HG03558 (cell line): ENCODE measurements around the gene NRG4.
"Not testable (repeated sequence)": the region's sequence is repeated elsewhere in the genome, so short reads cannot be mapped to it uniquely, and the experiment has no call there.

ENCODE experiments used
- ATAC-seq: cut with Tn5 transposase; IDR thresholded peaks from one replicate; pipeline ENCODE4 v1.9.1; 2021; ENCODE audit warnings: moderate number of reproducible peaks; ENCODE audit not compliant: unreplicated experiment; ENCODE audit errors: extremely low read depth

NRG4 gene

GRCh38 chr15:75929799-75930565 lies 82.2 kb downstream of the NRG4 start:
- ATAC-seq: no peak

DNA sequence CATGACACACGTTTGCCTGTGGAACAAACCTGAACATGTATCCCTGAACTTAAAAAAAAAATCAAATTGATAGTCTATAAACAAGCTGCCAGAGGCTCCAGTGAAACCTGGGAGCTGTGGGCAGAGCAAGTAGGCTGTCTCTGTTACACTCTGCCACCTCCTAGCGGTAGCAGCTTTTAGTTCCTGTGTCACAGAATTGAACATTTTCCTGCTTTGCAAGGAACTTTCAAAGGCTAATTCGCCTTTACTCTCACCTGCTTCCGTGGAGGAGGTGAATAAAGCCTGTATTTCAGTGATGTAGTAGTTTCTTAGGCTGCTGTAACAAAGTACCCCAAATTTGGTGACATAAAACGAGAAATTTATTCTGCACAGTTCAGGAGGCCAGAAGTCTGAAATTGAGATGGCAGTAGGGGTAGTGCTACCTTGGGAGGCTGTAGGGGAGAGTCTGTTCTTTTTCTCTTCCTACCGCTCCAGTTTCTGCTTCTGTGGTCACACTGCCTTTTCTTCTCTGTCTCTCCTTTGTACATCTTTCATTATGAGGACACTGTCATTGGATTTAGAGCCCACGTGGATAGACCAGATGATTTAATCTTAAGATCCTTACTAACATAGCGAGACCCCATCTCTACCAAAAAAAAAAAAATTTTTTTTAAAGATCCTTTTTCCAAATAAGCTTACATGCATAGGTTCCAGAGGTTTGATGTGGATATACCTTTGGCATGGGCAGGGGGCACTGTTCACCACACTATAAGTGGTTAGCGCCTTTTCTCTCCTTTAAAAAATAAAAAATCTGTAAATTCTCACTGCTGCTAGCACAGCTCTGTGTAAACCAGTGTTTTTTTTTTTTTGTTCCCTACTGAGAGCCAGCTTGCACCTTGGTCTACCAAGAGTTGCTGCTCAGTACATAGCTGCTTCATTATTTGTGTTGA lies 83.3 kb downstream of the NRG4 start:
- no peak for ATAC-seq

GRCh38 chr15:75927601-75928000 lies 84.6 kb downstream of the NRG4 start:
- no peak for ATAC-seq

DNA sequence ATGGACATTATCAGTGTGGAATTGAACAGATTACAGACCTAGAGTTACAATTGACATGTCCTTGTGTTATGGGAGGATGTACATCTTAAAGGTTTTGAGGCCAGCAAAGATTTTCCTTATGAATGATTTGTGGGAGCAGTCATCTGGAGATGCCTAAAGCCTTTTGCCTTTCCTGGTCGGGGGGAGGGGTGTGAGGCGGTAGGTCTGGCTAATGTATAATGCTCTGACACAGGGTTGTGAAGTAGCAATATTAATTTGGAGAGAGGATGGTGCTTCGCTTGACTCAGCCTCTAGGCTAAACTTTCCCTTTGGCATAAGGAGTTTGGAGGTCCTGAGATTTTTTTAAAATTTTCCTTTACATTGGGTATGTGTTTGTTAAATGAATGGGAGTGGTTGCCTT lies 85.3 kb downstream of the NRG4 start:
- ATAC-seq: no peak

DNA sequence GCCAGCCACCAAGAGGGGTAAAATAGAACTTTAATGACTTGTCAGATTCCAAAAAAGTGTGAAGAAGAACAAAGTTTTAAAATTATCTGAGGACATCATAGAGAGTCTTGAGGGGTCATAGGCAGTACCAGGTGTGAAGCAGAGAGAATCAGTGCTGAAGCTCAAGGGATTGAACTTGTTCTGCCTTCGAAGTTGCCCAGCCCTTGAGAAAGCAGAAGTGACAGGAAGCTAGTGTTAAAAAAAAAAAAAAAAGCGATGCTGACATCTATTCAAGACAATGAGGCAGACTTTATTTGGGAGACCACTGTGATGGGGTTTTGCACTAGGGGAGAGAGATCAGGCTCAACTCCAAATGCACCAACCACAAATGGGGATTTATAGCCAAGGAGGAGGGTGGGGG lies 86.8 kb downstream of the NRG4 start:
- no peak for ATAC-seq

DNA sequence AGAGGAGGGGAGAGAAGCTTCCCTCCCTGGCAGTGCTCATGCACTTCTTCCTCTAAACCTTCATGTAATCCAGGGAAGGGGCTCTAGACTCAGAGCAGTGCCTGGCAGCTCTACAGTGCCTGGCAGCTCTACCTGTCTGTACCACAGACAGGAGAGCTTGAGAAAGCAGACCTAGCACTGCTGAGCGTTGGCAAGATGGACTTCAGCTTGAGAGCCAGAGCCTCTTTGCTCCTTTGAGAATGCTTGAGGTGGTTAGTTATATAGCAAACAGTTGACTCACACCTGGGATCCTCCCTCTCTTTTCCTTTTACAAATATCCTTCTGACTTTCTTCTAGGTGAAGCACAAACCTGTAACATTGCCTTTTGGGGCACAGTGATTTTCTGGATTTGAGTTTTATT lies 87.6 kb downstream of the NRG4 start:
- no peak for ATAC-seq

- no peak for ATAC-seq
Measured at GRCh38 chr15:75923756-75924155, 88.5 kb downstream of the NRG4 start.

GRCh38 chr15:75921732-75922703 lies 90.2 kb downstream of the NRG4 start:
- ATAC-seq: no peak

DNA sequence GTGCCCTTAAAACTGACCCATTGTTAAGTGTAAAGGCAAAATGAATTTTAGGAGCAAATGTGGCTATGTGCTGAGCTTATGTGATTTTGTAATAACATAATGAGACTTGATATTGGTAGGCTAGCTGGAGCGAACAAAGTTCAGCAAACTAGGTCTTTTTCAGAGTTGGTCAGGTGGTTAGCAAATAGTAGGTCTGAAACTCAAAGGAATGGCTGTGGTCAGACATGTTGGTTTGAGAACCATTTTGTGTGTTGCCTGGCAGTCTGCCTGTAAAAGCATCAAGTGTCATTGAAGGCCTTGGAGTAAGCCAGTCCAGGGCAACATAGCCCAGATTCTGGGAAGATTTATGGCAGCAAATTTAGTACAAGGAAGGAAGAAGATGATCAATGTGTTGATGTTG lies 92.1 kb downstream of the NRG4 start:
- ATAC-seq: no peak

- no peak for ATAC-seq
Measured at GRCh38 chr15:75918135-75918534, 94.1 kb downstream of the NRG4 start.

DNA sequence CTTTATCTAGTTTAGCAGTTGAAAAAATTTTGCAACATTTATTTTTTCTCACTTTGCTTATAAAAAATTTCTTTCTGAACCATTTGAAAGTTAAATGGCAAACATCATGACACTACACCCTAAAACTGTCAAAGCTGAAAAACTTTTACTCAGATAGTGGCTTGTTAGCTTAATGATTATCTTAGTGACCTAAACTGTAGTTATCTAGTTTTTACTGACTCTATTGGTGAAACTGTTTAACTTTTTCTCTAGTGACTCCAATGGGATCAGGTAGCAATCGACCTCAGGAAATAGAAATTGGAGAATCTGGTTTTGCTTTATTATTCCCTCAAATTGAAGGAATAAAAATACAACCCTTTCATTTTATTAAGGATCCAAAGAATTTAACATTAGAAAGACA lies 95.2 kb downstream of the NRG4 start:
- no peak for ATAC-seq

DNA sequence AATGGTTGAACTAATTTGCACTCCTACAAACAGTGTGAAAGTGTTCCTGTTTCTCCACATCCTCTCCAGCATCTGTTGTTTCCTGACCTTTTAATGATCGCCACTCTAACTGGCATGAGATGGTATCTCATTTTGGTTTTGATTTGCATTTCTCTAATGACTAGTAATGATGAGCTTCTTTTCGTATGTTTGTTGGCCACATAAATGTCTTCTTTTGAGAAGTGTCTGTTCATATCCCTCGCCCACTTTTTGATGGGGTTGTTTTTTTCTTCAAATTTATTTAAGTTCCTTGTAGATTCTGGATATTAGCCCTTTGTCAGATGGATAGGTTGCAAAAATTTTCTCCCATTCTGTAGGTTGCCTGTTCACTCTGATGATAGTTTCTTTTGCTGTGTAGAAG lies 101.9 kb downstream of the NRG4 start:
- ATAC-seq: not testable (repeated sequence)

DNA sequence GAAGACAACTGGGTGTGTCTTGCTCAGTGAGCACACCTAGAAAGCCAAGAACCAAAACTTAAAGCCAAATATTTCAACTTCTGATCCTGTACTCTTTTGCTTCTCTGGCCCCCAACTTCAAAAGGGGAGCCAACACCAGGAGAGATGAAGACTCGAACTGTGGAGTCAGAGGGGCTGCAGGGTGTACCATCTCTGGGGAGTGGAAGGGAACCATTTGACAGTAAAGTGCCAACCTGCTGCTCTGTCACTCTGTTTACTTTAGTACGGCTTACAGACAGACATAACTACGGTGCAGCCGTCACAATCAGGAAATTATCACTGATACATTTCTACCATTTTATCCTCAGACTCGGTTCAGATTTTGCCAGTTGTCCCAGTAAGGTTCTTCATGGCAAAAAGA lies 107.0 kb downstream of the NRG4 start:
- no peak for ATAC-seq

DNA sequence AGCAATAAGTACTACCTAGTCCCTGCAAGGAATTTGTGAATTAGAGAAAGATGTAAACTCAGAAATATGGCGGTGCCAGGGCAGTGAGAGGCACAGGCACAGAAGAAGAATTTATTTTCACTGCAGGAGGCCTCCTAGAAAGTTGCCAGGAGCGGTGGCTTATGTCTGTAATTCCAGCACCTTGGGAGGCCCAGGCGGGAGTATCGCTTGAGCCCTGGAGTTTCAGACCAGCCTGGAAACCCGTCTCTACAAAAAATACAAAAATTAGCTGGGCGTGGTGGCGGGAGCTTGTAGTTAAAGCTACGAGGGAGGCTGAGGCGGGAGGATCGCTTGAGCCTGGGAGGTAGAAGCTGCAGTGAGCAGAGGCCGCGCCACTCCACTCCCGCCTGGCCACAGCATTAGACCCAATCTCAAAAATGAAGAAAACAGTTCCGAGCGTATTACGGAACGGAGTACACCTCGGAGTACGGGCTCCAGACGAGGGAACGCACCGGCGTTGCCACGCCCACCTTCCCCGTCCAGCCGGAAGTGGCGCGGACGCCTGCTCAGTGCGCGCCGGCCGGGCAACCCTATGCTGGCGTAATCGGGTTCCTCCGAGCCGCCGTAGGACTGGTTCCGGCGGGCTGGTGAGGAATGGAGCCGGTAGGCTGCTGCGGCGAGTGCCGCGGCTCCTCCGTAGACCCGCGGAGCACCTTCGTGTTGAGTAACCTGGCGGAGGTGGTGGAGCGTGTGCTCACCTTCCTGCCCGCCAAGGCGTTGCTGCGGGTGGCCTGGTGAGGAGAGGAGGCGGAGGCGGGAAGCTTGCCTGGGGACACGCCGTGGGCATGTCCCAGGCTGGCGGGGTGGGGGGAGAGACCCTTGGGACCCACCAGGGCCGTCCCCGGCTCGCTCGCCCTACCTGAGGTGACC lies 108.6 kb downstream of the NRG4 start, which contains the start of gene FBXO22:
FBXO22 (plus strand) TSS at position 548 of the 909 bp plus-strand sequence; CDS start at position 634, 86 bp downstream.
- ATAC-seq: peak; percentile 69

DNA sequence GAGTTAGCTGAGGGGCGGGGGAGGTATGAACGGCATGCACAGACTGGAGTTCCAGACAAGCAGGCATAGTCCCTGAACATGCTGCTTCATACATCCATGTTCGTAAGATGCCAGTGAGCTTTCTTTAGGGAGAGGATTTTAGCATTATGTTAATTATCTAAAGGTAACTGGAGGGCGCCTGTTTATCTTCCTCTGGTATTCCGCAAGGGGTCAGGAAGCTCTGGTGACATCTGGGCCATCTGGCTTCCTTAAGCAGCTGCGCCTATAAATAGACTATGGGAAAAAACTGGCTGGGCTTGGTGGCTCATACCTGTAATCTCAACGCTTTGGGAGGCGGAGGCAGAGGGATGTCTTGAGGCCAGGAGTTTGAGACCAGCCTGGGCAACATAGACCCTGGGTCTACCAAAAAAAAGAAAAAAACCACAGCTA lies 110.1 kb downstream of the NRG4 start:
- no peak for ATAC-seq

DNA sequence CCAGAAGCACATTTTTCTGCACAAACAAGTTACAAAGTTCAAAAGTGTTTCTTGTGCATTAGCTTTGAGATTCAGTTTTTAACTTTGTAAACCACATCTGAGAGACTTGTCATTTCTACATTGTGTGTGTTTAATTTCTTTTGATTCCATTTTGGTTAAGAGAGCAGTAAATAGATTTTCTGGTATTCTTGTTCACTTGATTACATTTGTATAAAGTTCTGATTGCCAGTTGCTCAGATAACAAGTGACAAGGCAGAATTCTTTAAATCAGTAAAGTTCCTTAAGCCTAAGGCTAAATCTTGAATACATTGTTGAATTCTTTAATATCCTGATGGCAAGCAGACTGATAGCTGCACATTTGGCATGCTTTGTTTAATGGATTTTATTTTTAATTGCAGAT lies 111.6 kb downstream of the NRG4 start:
- no peak for ATAC-seq

DNA sequence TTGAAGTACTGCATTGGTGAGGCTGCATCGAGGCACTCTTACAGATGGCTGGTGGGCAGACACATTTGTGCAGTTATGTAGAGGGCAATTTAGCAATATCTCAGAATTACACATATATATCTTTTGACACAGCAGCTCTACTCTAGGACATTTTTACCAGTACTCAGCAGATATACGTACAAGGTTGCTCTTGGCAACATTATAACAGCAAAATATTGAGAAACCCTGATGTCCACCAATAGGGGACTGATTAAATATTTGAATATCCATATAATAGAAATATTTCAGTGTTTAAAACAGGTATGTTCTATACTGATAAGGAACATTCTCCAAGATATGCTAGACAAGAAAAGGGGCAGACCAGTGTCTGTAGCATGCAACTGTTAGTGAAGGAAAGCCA lies 116.5 kb downstream of the NRG4 start:
- ATAC-seq: no peak

DNA sequence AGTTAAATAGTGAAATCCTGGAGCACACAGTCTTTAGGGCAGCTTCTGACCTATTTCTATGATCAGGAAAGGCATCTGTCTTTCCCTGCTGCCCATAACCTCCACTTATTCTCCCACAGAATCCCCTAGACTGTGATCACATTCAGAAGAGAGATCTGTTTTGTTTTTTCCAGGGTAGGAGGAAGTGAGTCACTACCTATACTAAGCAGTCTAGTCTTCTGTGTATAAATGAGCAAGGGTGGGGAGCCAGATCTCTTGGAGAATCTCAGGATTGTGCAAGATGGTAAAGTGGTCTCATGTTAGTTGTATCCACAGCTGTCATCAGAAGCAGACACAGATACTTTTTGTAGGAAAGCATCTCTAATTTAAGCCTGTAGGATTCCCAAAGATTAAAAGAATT lies 120.3 kb downstream of the NRG4 start:
- ATAC-seq: no peak
